ENCODE results near the gene AAK1.

- TF ChIP-seq POLR2A (IDR thresholded peaks at IDR 0.05) (no peak), CTCF (IDR thresholded peaks at IDR 0.05) (no peak)
Observed at GRCh38 chr2:69437751-69438154, 205.8 kb downstream of the AAK1 start.

All from esophagus squamous epithelium (tissue), 4 donors.